CD14-positive monocyte (primary cell): ENCODE data around the gene HSD17B8. TPM values are rescaled to one million over a fixed set of nuclear protein-coding genes. Genes with fewer than 3 reads are reported as not detected.

Source experiments
- DNase-seq, 3 donors: peaks; one replicate each; pipeline ENCODE4 v3.0.0-alpha.2; 2011 to 2022
- H2AFZ ChIP-seq: 2 replicates; pipeline ENCODE4 v1.6.0; 2012; ENCODE audit warnings: mild to moderate bottlenecking, low read depth, low read length, inconsistent platforms; ENCODE audit not compliant: insufficient read depth, poor library complexity, severe bottlenecking
- H3K27ac ChIP-seq, 2 donors: 1 replicate in 1 of 2; 2 replicates in 1 of 2; pipeline ENCODE4 v1.5.1; 2012 to 2013; ENCODE audit warnings: low read length in 2 of 2, control low read depth in 1 of 2, inconsistent platforms in 1 of 2, low read depth in 1 of 2, mild to moderate bottlenecking in 1 of 2
- H3K27me3 ChIP-seq, 2 donors: one replicate each; pipeline versions ENCODE4 v1.6.0 to v1.6.1; 2011 to 2013; ENCODE audit warnings: low read length in 2 of 2; ENCODE audit not compliant: control insufficient read depth in 2 of 2, insufficient read depth in 2 of 2
- H3K36me3 ChIP-seq, 2 donors: replicated peaks in 1 of 2; 1 replicate in 1 of 2; 2 replicates in 1 of 2; pipeline versions ENCODE4 v1.5.1 to v1.6.1; 2012 to 2013; ENCODE audit warnings: low read length in 2 of 2, control low read depth in 1 of 2, inconsistent platforms in 1 of 2, mild to moderate bottlenecking in 1 of 2; ENCODE audit not compliant: insufficient read depth in 2 of 2, control insufficient read depth in 1 of 2
- H3K4me1 ChIP-seq, 2 donors: 1 replicate in 1 of 2; 2 replicates in 1 of 2; pipeline versions ENCODE4 v1.5.1 to v1.6.1; 2012 to 2013; ENCODE audit warnings: low read length in 2 of 2, control low read depth in 1 of 2, inconsistent platforms in 1 of 2, mild to moderate bottlenecking in 1 of 2, moderate library complexity in 1 of 2; ENCODE audit not compliant: insufficient read depth in 2 of 2, control insufficient read depth in 1 of 2
- H3K4me2 ChIP-seq: replicated peaks from 2 replicates; pipeline ENCODE3; 2012; ENCODE audit warnings: low read length, moderate library complexity, mild to moderate bottlenecking; ENCODE audit not compliant: poor library complexity, severe bottlenecking; ENCODE audit errors: extremely low read depth
- H3K4me3 ChIP-seq, 3 experiments: fragments of 200-600 bp in 1 of 3; sonication (generic) in 1 of 3; replicated peaks in 1 of 3; 1 replicate in 2 of 3; 2 replicates in 1 of 3; pipeline ENCODE4 v1.5.1; 2011 to 2013; ENCODE audit warnings: low read length in 3 of 3, mild to moderate bottlenecking in 3 of 3, control low read depth in 2 of 3, low read depth in 2 of 3, inconsistent platforms in 1 of 3, moderate library complexity in 1 of 3
- H3K79me2 ChIP-seq: 2 replicates; pipeline ENCODE4 v1.6.0; 2012; ENCODE audit warnings: mild to moderate bottlenecking, control low read depth, inconsistent platforms, low read length, moderate library complexity; ENCODE audit not compliant: insufficient read depth
- H3K9ac ChIP-seq: 2 replicates; pipeline ENCODE4 v1.6.0; 2017; ENCODE audit warnings: low read length, mild to moderate bottlenecking; ENCODE audit not compliant: insufficient read depth, poor library complexity, severe bottlenecking
- H3K9me3 ChIP-seq, 2 donors: replicated peaks in 1 of 2; 1 replicate in 1 of 2; 2 replicates in 1 of 2; pipeline versions ENCODE4 v1.5.1 to v1.6.1; 2012 to 2013; ENCODE audit warnings: low read length in 2 of 2, control low read depth in 1 of 2; ENCODE audit not compliant: control insufficient read depth in 1 of 2, insufficient read depth in 1 of 2
- H4K20me1 ChIP-seq: 2 replicates; pipeline ENCODE4 v1.6.0; 2012; ENCODE audit warnings: mild to moderate bottlenecking, low read length, control low read depth, moderate library complexity; ENCODE audit not compliant: insufficient read depth
- H3K27ac Mint-ChIP-seq, 7 donors: one replicate each; pipeline ENCODE4 v1.8.0; 2020; ENCODE audit warnings: mild to moderate bottlenecking in 7 of 7, mixed read lengths in 7 of 7, moderate library complexity in 6 of 7, inconsistent platforms in 2 of 7
- H3K27me3 Mint-ChIP-seq, 3 donors: one replicate each; pipeline ENCODE4 v1.8.0; 2021 to 2022; ENCODE audit warnings: low read depth in 3 of 3, mild to moderate bottlenecking in 3 of 3, mixed read lengths in 3 of 3, moderate library complexity in 3 of 3, inconsistent platforms in 1 of 3
- H3K36me3 Mint-ChIP-seq, 2 donors: one replicate each; pipeline ENCODE4 v1.8.0; 2020; ENCODE audit warnings: mixed read lengths in 2 of 2, inconsistent platforms in 1 of 2, mild to moderate bottlenecking in 1 of 2
- H3K4me1 Mint-ChIP-seq: one replicate; pipeline ENCODE4 v1.8.0; 2020; ENCODE audit warnings: mild to moderate bottlenecking, mixed read lengths
- H3K4me3 Mint-ChIP-seq, 2 donors: one replicate each; pipeline ENCODE4 v1.8.0; 2020; ENCODE audit warnings: mild to moderate bottlenecking in 2 of 2, mixed read lengths in 2 of 2, moderate library complexity in 1 of 2
- H3K9me3 Mint-ChIP-seq, 7 donors: one replicate each; pipeline ENCODE4 v1.8.0; 2020 to 2022; ENCODE audit warnings: mixed read lengths in 7 of 7, mild to moderate bottlenecking in 6 of 7, moderate library complexity in 6 of 7, inconsistent platforms in 2 of 7
- WGBS: methylation state at CpG from one replicate; pipeline ENCODE4 v1.1.5; 2013; ENCODE audit warnings: missing lambda C conversion rate; ENCODE audit not compliant: insufficient coverage; 5-methylcytosine and 5-hydroxymethylcytosine counted together
- intact Hi-C, 2 donors: fragments of 100-400 bp; cut with micrococcal nuclease; formaldehyde crosslinking; loops; one replicate each; pipeline versions ENCODE4 v1.15.0 to v1.15.1; 2023
- polyA plus RNA-seq, 3 donors: library from polyadenylated mRNA; depleted of rRNA in 1 of 3; unstranded in 2 of 3; stranded (reverse) in 1 of 3; fragments of 300-500 nt in 2 of 3; fragments of >200 nt in 1 of 3; fragmentation: Illumina TruSeq in 2 of 3; gene quantifications; 1 replicate in 2 of 3; 2 replicates in 1 of 3; pipeline ENCODE4 v1.2.3, GENCODE V29; 2012 to 2021
- TF ChIP-seq, protein P1 (sequence below): fragments of 200-600 bp; IDR thresholded peaks from one replicate; pipeline ENCODE4 v1.8.0; 2022; ENCODE audit warnings: antibody characterized with exemption, mild to moderate bottlenecking

HSD17B8 gene
- polyA plus RNA-seq, 3 donors, result 3.8 to 10.6 (median 4.7) TPM

DNA sequence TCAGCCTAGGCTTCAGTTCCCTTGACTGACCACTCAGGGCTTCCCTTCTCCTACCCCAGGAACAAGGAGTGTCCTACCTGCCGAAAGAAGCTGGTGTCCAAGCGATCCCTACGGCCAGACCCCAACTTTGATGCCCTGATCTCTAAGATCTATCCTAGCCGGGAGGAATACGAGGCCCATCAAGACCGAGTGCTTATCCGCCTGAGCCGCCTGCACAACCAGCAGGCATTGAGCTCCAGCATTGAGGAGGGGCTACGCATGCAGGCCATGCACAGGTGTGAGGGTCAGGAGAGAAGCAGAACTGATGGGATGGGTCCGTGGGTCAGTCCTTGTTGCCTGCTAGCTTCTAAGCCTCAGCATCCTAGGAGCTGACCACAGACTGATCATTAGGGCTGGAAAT, 5.4 kb downstream of the HSD17B8 start:
- Histone ChIP-seq H3K9me3 (no peaks in the 10 kb centered on the region), H3K27ac (no peak overlapping the region), H3K27me3 (peaks cover 10 to 28% of the 10 kb centered on the region in 2 donors), H3K4me3 (no peak overlapping the region), H3K36me3 (peaks cover 10 to 29% of the 10 kb centered on the region in 2 donors), H3K4me2 (no peak overlapping the region), H3K79me2 (no peaks in the 10 kb centered on the region), H4K20me1 (no peaks in the 10 kb centered on the region), H3K9ac (no peak overlapping the region), H2AFZ (no peak overlapping the region), H3K4me1 (peaks cover 31 to 42% of the 10 kb centered on the region in 2 donors)
- DNase-seq, result no peak
- H3K27ac Mint-ChIP-seq, result peak overlapping the region in 1 of 7 donors; percentile 5
- H3K27me3 Mint-ChIP-seq, result peaks cover 30 to 43% (median 33%) of the 10 kb centered on the region in 3 donors
- intact Hi-C loops, result loop anchor here (5.0 to 10.0 kb wide), 2 partner anchors 37 to 205 kb away; partner anchors contain the start of genes CUTA (in 1 of the 2) and PHF1 (in 1 of the 2)
- TF ChIP-seq, protein P1, sequence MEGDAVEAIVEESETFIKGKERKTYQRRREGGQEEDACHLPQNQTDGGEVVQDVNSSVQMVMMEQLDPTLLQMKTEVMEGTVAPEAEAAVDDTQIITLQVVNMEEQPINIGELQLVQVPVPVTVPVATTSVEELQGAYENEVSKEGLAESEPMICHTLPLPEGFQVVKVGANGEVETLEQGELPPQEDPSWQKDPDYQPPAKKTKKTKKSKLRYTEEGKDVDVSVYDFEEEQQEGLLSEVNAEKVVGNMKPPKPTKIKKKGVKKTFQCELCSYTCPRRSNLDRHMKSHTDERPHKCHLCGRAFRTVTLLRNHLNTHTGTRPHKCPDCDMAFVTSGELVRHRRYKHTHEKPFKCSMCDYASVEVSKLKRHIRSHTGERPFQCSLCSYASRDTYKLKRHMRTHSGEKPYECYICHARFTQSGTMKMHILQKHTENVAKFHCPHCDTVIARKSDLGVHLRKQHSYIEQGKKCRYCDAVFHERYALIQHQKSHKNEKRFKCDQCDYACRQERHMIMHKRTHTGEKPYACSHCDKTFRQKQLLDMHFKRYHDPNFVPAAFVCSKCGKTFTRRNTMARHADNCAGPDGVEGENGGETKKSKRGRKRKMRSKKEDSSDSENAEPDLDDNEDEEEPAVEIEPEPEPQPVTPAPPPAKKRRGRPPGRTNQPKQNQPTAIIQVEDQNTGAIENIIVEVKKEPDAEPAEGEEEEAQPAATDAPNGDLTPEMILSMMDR, result no peak
- H3K36me3 Mint-ChIP-seq, result peaks cover 25 to 29% of the 10 kb centered on the region in 2 donors
- H3K4me3 Mint-ChIP-seq, result no peak overlapping the region
- H3K4me1 Mint-ChIP-seq, result peaks cover 43% of the 10 kb centered on the region
- 97% methylated on average over 10 of the region's 10 CpGs for WGBS
- peaks cover 0 to 7% (median 0%) of the 10 kb centered on the region in 7 donors for H3K9me3 Mint-ChIP-seq

DNA sequence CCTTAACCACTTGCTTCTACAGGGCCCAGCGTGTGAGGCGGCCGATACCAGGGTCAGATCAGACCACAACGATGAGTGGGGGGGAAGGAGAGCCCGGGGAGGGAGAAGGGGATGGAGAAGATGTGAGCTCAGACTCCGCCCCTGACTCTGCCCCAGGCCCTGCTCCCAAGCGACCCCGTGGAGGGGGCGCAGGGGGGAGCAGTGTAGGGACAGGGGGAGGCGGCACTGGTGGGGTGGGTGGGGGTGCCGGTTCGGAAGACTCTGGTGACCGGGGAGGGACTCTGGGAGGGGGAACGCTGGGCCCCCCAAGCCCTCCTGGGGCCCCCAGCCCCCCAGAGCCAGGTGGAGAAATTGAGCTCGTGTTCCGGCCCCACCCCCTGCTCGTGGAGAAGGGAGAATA, 6.7 kb downstream of the HSD17B8 start:
- peaks cover 27 to 35% of the 10 kb centered on the region in 2 donors for H3K4me1 ChIP-seq
- peaks cover 34% of the 10 kb centered on the region for H3K4me1 Mint-ChIP-seq

More for the DNA sequence above, 6.7 kb downstream of the HSD17B8 start:
- Mint-ChIP-seq H3K27me3 (peaks cover 24 to 45% (median 30%) of the 10 kb centered on the region in 3 donors), H3K27ac (no peak overlapping the region), H3K4me3 (no peak overlapping the region), H3K36me3 (peaks cover 23 to 29% of the 10 kb centered on the region in 2 donors), H3K9me3 (peaks cover 0 to 7% (median 0%) of the 10 kb centered on the region in 7 donors)
- no peaks in the 10 kb centered on the region for H3K9me3 ChIP-seq
- no peaks in the 10 kb centered on the region for H4K20me1 ChIP-seq
- peaks cover 10 to 29% of the 10 kb centered on the region in 2 donors for H3K36me3 ChIP-seq
- H3K4me3 ChIP-seq, result no peak overlapping the region
- H3K27ac ChIP-seq, result no peak overlapping the region
- DNase-seq, result no peak
- WGBS, result 93% methylated on average over 6 of the region's 17 CpGs
- no peaks in the 10 kb centered on the region for H3K79me2 ChIP-seq
- H2AFZ ChIP-seq, result no peak overlapping the region
- no peak overlapping the region for H3K4me2 ChIP-seq
- peaks cover 10 to 28% of the 10 kb centered on the region in 2 donors for H3K27me3 ChIP-seq
- H3K9ac ChIP-seq, result no peak overlapping the region
- TF ChIP-seq, protein P1, result no peak
- intact Hi-C loops, result loop anchor here in 1 of 2 donors (5.0 kb wide), 1 partner anchor 36 kb away; no protein-coding TSS in a partner anchor
